GM18499 (cell line): ENCODE results near the gene GTPBP8.
"Not testable (repeated sequence)": the region's sequence is repeated elsewhere in the genome, so short reads cannot be mapped to it uniquely, and the experiment has no call there.

ENCODE experiments used
- ATAC-seq: cut with Tn5 transposase; IDR thresholded peaks from one replicate; pipeline ENCODE4 v1.9.1; 2021; ENCODE audit warnings: moderate number of reproducible peaks; ENCODE audit not compliant: insufficient read depth, unreplicated experiment

GTPBP8 gene

GRCh38 chr3:112995800-112996199 lies 5.0 kb downstream of the GTPBP8 start:
- no peak for ATAC-seq

DNA sequence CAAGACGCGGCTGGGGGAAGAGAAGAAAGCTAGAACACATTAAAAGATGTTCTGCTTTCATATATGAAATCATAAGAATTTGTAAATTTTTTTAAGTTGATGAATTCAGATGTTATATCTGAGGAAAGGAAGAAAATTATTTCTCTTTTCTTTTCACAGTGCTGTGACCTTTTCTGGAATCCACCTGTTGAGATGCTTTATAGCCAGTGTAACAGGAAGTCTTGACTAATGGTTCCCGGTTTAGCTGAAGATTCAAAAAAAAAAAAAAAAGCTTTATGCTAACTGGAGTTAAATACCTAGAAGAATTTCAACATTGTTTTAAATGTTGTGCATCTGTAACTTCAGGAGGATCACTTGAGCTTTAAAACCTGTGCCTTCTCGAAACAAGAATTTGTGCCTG lies 9.9 kb downstream of the GTPBP8 start:
- ATAC-seq = no peak

DNA sequence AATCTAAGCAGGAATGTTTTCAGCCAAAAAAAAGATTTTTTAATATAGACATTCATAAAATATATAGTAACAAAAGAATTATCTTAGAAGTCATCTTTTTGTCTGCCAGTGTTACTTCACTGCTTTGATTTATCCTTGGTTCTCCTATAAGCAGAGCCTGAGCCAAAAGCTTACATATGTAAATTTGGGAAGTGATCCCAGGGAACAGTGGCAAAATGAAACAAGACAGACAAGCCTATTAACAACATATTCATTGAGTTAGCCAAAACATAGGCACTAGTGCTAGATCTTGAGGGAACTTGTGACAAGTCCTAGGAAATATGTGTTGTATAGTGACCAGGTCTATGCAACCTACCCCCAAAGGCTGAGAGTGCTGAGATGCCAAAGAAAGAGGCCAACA lies 11.3 kb downstream of the GTPBP8 start:
- no peak for ATAC-seq

GRCh38 chr3:113002679-113003078 lies 11.9 kb downstream of the GTPBP8 start:
- ATAC-seq = no peak

DNA sequence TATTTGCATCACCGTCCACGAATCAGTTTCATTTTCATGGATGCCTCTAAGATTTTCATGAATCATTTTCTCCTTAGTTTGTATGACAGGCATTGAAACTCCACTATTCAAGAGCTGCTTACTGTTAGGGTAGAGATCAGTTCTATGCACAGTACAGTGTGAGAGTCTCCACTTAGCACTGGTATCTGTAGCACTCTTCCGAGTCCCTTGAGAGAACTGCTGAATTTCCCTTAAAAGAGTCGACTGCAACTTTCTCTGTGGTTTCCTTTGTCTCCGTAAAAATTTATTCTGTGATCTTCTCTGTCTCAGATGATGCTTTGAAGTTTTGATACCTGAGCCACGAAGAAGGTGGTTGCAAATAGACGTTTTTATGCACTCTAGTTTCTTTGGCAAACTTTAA lies 14.8 kb downstream of the GTPBP8 start:
- ATAC-seq = no peak

DNA sequence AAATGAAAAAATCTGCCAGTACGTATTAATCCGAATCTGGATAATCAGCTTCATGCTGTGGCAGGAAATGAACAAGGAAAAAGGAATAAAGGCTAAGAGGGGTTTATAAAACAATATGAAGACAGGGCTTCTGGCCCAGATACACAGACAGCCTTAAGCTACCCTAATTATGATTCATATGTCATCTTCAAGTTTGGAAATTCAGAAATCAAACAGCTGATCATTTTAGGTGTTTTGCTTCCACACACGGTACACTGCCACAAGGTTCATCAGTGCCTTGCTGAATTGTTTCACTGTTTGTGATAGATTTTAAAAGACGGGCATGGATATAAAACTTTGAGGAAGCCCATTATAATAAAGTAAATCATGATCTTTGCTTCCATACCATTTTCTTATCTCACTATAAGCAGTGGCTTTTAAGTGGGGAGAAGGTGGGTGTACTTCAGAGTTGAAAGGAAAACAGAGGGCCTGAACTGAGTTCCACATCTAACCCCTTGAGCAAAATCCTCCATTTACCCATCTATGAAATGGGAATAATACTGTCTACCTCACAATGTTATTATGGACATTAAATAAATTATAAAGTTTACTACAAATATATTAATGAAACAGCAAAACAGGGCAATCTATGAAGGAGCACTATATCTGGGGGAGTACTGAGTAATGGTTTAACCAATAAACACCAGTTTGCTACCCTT lies 15.7 kb downstream of the GTPBP8 start:
- ATAC-seq = no peak

DNA sequence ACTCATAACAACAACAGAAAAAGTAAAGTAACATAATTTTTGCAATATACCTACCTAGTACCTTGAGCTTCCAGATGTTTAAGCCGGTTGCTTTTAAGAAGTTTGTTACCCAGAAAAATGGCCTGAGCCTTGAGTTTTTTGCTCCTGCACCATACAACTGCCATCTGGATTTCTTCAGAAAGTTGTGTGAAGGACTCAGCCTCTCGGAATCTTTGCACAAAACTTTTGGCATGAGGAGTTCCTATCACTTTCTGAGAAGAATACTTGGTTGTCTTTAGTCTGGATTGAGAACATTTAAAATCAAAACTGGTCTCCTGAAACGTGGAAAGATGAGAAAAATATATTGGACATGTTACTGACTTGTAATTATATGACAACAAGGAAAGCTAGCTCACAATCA lies 17.3 kb downstream of the GTPBP8 start:
- ATAC-seq = no peak

- no peak for ATAC-seq
Observed at GRCh38 chr3:113013593-113013992, 22.8 kb downstream of the GTPBP8 start.

DNA sequence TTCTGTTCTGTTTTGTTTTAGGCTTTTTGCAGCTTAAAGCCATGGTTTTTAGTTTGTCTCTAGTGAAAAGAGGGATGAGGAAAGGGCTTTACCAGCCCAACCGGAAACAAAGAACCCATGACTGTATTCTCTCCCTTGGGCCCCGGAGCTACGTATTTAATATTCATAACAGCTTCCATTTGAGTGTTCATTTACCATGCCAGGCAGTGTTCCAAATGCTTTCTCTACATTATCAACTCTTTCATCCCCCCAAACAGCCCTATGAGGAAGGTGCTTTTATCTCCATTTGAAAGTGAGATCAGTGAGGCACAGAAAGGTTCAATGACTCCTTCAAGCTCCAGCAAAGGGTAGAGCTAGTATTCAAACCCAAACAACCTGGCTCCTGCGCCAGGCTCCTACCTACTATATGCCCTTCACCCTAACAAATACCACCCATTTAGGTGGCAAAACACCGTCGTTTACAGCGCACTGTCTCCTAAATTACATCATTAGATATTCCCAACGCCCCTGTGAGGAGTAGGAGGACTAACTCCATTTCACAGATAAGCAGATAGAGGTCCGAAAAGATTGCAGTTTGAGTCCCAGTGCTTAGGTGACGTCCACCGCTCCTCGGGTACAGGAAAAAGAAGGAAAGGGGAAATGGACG lies 27.9 kb downstream of the GTPBP8 start:
- ATAC-seq = no peak

GRCh38 chr3:113019182-113020137 lies 28.7 kb downstream of the GTPBP8 start:
- ATAC-seq = peak; percentile 86

- ATAC-seq = no peak
Observed at GRCh38 chr3:113021471-113021870, 30.7 kb downstream of the GTPBP8 start.

DNA sequence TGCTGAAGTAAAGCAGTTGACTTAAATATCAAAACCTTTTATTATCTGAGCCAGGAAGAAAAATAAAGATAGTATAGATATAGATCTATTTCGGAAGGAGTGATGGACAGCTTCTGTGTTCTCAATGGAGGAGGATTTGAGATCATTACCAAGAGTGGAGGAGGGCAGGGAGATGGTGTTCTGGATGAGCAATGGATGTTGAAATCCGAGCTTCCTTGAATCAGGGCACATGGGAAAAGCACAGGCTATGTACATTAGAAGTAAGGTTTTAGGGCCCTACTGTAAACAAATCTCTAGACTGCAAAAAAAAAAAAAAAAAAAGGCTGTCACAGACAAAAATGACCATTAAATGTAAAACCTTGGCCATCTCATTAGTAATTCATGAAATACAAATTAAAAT lies 43.2 kb downstream of the GTPBP8 start:
- no peak for ATAC-seq

DNA sequence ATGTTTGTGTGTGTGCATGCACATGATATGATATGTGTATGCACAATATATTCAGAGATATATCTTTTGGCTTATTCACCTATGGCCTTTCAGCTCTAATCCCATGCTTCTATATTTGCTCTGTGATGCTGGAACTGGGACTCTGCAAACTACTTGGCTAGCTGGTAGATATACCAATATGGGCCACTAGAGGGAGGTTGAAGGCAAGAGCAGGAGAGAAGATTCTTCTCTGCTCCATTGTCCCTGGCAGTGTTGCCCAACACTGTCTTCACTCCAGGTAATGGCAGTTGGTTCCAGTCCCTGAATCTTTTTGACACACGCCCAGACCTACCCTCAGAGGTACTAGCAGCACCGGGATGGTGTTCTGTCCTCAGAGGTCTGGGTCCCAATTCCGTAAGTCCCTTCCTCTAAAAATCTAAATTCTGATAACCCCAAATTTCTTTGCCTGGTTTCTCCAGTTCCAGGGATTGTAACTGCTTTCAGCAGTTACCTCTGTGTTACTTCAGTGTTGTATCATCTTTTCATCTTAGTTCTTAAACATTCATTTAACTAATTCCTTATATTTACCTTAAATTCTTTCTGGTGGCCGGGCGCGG lies 44.7 kb downstream of the GTPBP8 start:
- no peak for ATAC-seq

- ATAC-seq = no peak
Observed at GRCh38 chr3:113038328-113038727, 47.5 kb downstream of the GTPBP8 start.

- ATAC-seq = no peak
Observed at GRCh38 chr3:113039546-113039945, 48.8 kb downstream of the GTPBP8 start.

- no peak for ATAC-seq
Observed at GRCh38 chr3:113040231-113040630, 49.4 kb downstream of the GTPBP8 start.

DNA sequence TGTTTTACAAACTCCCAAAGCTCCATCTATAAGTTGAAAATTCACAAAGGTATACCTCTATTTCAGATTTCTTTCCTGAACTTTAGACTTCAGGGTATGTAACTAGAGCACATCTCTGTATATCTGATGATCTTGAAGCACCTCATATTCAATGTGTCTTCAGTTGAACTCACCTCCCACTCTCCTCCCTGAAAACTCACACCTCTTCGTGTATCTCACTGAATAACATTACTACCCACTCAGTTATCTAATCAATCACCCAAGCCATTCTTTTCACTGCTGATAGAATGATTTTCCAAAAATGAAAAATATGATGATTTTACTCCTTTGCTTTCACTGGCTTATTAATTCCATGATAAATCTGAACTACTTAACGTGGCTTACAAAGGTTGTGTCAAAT lies 52.9 kb downstream of the GTPBP8 start:
- ATAC-seq = no peak

- not testable (repeated sequence) for ATAC-seq
Observed at GRCh38 chr3:113046186-113046965, 55.6 kb downstream of the GTPBP8 start.

- peak; percentile 93 for ATAC-seq
Observed at GRCh38 chr3:113051302-113051711, 60.5 kb downstream of the GTPBP8 start.
